GM21367 (cell line): ENCODE results near the gene ZFAND2B.

Source experiments
- ATAC-seq: cut with Tn5 transposase; IDR thresholded peaks from one replicate; pipeline ENCODE4 v1.9.1; 2021; ENCODE audit not compliant: unreplicated experiment

The ZFAND2B gene, protein sequence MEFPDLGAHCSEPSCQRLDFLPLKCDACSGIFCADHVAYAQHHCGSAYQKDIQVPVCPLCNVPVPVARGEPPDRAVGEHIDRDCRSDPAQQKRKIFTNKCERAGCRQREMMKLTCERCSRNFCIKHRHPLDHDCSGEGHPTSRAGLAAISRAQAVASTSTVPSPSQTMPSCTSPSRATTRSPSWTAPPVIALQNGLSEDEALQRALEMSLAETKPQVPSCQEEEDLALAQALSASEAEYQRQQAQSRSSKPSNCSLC

DNA sequence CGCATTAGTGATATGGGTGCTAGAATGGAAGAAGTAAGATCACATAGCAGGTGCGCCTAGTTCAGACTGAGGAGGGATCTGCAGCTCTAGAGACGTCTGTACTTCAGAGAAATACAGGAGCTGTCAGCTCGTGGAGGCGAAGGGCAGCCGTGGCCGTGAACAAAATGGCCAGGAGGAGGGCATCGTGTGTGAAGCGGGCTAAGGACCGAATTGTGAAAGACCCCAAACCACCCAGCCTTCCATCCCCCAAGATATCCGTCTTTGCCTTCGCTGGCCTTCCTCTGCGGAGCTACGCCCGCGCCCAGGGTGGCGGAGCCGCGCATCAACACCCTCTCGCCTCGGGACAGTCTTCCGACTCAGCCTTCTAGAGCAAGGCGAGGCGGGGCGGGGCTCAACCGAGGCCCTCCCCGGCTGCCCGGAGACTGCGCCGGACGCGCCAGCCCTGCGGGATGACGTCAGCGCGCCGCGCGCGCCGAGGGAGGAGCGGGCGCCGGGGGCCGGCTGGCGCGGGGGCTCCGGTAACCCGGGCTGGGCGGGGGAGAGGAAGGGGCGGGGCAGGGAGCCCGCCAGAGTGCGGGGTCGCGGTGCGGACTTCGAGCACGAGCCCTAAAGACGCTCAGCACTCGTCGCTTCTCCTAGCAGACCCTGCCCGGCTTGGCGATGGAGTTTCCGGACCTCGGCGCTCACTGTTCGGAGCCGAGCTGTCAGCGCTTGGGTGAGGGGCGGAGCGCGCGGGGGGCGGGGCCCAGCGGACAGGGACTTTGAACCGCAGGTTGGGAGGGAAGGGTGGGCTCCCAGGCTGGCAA lies at the start of gene ZFAND2B:
ZFAND2B (plus strand) TSS at position 455 of the 806 bp plus-strand sequence; CDS start at position 661, 206 bp downstream.
- ATAC-seq, result peak; percentile 94

- ATAC-seq, result no peak
Observed at GRCh38 chr2:219157396-219157795, 49.2 kb upstream of the ZFAND2B start.

DNA sequence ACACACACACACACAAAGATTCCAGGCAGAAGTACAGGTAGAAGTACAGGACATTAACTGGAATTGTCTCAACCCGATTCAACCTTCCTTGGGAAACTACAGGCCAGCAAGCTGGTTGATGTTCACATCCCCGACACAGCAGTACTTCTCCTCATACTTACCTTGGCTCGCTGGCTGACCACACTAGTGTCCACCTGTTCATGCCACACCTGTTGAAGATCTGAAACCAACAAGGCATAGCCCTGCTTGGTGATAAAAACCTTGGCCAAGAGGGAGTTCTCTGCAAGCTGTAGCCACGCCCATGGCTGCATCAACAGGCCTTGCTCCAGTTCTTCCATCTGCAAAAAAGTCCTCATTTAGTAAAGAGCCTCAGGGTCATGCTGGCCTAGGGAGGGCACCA lies 48.6 kb upstream of the ZFAND2B start:
- no peak for ATAC-seq

DNA sequence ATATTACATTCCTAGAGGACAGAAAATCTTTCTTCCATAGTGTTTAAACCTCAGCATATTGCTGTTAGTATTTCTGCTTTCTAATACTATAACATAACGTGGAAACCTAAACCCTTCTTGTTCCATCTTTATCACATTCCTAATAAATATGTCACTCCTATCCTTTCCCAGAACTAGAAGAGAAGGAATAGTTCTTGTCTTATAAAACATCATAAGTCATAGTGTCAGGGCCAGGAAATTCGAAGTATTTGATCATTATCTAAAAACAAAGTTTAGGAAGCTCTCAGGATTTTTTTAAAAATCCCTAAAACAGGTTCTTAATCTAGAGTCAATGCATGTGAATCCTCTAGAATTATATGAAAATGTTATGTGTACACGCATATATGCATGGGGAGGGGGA lies 48.0 kb upstream of the ZFAND2B start:
- ATAC-seq, result no peak

DNA sequence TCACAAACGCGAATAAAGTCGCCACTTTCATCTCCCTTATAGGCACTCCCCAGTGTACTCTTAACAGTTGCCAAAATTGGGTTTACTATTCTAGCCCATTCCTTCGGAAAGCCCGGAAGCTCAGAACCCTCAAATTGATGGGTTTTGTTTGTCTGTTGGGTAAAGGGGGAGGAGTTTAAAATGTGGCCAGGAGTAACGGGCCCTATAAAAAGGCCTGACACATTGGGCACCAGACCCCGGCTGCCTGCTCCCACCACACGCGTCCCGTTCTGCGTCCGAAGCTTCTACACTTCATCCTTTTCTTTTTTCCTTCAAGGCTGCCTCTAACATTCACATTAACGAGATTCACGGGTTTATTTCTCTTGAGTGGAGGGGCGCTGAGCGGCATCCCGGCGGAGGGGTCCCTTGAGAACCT lies 46.8 kb upstream of the ZFAND2B start:
- peak; percentile 3 for ATAC-seq

GRCh38 chr2:219160186-219161017 lies 46.2 kb upstream of the ZFAND2B start, which contains the start of gene NHEJ1:
Gene NHEJ1, minus strand, starts transcription at chr2:219160815. Its CDS starts 2,453 bp downstream, at chr2:219158362.
- ATAC-seq, result peak; percentile 82

DNA sequence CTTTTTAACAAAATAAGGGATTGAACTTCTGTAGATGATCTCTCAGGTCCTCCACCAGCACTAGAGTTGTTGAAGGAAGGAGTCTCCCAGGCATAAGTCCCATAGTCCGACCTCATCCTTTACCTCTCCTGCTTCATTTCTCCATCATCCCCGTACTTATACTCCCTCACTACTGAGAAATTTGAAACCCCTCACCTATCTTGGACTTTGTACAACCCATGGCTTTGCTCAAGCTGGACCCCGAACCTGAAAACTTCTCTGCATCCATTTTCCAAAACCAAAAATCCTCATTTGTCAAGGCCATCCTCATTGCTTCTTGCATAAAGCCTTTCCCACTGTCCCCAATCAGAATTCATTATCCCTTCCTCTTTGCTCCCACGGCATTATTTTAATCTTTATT lies 45.5 kb upstream of the ZFAND2B start:
- no peak for ATAC-seq

- ATAC-seq, result no peak
Observed at GRCh38 chr2:219163156-219163555, 43.4 kb upstream of the ZFAND2B start.

- no peak for ATAC-seq
Observed at GRCh38 chr2:219165058-219165911, 41.3 kb upstream of the ZFAND2B start.

- ATAC-seq, result no peak
Observed at GRCh38 chr2:219167997-219168396, 38.6 kb upstream of the ZFAND2B start.

DNA sequence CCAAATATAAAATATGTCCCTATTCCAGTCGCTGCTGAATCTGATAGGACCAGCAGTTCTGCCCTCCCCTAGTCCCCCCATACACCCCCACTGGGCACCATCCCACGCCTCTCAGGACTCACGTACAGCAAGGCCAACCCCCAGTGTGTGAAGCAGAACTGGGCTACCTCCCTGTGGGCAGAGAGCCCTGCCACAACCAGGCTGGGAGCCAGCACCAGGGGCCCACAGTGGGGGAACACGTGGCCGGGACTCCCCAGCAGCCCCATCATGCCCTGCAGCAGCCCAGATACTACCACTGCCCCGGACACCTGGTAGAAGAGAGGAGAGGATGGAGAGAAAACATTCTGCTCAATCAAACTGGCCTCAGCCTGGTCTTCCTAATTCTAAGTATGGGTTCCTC lies 38.1 kb upstream of the ZFAND2B start:
- ATAC-seq, result no peak

GRCh38 chr2:219168932-219169331 lies 37.6 kb upstream of the ZFAND2B start:
- no peak for ATAC-seq

DNA sequence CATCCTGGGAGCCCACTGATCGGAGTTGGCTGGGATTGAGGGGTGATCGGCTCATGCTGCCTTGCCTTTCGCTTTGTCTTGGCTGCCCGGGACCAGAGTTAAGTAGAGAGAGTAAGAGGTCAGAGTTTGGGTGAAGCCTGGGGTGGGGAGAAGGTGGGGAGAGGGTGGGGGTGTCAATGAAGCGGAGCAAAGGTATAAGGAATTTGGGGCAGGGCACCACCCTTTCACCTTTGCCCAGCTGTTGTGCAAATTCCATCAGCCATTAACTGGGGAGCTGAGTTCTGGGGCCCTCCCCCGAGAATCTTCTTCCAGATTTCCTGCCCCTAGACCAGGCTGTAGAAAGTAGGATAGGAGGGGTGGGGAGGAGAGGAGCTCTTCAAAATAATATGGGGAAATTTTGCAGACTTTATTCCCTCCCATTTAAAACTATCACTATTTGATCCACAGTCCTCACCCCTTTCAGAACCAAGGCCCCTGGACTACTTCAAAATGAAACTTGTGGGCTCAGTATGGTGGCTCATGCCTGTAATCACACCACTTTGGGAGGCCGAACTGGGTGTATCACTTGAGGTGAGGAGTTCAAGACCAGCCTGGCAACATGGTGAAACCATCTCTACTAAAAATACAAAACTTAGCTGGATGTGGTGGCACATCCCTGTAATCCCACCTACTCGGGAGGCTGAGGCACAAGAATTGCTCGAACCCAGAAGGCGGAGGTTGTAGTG lies 36.5 kb upstream of the ZFAND2B start, which contains the start of gene SLC23A3:
SLC23A3 (minus strand) TSS at position 100 of the 725 bp plus-strand sequence; CDS start at position 55, 45 bp downstream.
- no peak for ATAC-seq

DNA sequence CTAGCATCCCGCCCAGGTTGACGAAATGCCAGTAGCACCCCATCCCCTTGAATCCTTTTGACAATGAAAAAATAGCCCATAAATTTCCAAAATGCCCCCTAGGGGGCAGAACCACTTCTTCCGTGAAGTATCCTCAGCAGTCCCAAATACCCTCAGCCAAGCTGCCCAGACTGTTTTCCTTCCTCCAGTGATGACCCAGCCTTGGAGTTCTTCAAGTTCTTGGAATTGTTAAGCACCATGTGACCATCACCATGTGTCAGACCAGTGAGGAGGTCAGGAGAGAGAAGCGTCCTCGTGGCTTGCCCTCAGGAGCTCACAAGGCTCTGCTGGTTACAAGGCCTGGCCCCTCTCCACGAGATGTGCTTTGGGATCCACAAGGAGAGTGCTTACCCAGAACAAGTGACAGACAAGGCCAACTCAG lies 35.3 kb upstream of the ZFAND2B start:
- no peak for ATAC-seq

- no peak for ATAC-seq
Observed at GRCh38 chr2:219172231-219173154, 34.1 kb upstream of the ZFAND2B start.

- no peak for ATAC-seq
Observed at GRCh38 chr2:219173176-219173575, 33.4 kb upstream of the ZFAND2B start.

- no peak for ATAC-seq
Observed at GRCh38 chr2:219174146-219174545, 32.4 kb upstream of the ZFAND2B start.

DNA sequence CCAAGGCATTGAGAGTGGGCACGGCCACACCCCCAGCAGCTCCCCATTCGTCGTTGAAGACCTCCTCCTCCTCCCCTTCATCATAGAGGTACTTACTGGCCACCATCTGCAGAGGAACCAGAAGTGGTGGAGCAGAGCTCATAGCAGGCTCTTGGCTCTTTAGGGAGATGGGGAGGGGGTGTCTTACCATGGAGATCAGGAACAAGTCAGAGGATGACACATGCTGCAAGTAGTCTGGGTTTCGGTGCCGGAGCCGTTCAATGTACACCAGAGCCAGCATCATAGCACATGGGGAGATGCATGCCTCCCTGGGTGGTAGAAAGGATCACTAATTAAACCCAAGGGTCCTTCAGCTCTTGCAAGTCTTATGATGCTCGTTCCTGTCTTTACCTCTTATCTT lies 31.8 kb upstream of the ZFAND2B start:
- no peak for ATAC-seq

- no peak for ATAC-seq
Observed at GRCh38 chr2:219175486-219175885, 31.1 kb upstream of the ZFAND2B start.
